ENCODE results near the gene CACNA2D4.

CACNA2D4 gene

DNA sequence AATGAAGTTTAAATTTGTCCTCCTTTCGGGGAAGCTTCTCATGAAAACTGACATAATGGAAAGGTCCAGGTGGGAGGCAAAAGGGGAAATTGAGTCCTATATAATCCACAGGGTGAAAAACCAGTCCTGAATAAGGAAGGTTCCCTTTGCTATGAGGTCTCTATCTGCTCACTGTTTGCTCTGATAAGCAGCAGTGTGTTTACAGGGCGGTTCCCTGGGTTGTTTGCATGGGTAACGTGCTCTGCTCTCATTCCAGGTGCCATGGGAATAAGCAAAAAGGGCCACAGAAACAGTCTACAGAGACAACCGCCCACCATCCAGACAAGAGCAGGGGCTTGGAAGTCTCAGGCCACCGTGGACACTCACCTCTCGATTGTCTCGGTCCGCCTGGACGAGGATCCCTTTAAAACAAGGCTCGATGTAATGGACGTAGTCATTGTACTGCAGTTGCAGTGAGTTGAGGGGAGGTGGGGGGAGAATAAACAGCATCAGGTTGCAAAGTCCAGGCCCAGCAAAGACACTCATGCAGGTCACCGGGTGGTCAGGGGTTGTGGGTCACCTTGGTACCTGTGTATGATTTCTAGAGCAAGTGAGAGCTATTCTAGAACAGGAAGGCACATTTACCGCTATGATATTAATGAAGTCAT lies 32.7 kb downstream of the CACNA2D4 start:
- no peak for DNase-seq

DNA sequence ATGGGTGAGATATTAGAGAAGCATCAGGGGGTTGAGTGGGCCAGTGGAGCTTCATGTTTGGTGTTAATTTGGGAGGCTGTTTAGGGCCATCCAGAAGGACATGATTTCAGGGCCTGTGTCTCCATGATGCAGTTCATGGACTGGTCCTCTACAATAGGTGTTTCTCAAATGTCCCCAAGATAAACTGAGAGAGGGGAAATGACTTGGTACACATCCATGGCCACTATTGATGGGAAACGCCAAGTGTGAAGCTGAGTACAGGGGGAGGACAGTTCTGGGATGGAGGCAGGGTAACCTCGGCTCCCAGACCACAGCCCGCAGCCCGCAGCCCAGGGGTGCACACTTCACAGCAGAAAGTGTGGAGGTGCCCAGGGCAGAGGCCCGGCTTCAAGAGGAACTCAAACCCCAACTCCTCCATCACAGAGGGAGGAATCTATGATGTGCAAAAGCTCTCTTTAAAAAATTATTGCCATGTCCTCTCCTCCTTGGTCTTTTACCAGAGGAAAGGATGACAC lies 33.3 kb downstream of the CACNA2D4 start:
- DNase-seq: no peak

DNA sequence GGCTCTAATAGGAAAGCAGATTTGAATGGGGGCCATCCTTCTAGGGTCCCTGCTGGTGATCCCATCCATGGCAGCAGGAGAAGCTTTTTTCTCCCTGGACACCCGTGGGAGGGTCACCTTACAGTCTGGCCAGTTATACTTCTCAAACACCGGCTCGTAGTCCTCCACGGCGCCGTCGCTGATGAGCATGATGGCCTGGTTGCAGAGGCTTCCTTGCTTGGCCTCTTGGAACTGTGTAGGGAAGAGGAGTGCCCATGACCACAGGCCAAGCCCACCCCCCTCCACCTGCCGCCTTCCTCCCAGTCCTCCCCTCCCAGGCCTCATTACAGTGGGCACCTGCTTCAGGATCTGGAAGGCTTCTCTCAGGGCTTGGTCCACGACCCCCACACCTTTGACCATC lies 33.8 kb downstream of the CACNA2D4 start:
- no peak for DNase-seq

DNA sequence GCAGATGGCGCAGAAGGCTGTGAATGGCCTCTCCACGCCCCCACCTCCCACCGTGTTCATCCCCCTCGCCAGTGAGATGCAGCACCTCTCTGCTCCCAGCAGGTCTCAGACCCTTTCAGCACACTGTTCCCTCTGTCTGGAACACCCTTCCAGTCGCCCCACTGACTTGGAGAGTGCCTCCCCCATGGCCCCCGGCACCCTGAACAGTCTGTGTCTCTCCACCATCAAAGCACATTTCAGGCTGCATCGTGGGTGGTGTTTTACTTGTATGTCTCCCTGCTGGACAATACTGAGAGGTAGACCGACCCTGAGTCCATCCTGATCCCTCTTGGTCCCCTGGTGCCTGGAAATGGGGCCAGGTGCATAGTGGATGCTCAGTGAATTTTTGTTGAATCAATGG lies 34.9 kb downstream of the CACNA2D4 start:
- DNase-seq: no peak

DNA sequence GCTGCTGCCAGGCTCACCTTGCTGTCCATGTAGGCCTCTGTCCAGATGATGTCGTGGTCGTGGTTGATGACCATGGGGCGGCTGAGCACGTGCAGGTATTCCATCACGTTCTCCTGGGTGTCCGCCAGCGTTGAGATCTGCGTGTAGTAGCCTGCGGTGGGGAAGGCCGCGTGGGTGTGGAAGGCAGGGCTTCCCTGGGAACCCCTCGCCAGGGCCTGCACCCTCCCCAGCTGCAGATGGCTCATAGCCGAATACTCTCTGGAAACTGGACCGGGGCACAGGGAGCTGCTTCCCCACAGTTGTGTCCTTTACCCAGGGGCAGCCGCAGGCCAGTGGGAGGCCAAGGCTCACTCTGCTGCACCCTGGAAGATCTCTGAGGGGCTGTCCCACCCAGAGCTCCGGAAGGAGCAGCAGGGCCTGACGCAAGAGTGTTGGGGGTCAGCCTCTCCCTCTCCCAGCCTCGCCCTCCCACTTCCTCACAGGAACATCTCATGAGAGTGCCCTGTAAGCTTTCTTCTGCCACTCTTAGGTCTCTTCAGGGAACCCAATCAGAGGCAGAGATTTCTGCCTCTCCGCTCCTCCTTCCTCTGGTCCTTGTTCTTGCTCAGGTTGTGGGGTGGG lies 35.5 kb downstream of the CACNA2D4 start:
- no peak for DNase-seq

DNA sequence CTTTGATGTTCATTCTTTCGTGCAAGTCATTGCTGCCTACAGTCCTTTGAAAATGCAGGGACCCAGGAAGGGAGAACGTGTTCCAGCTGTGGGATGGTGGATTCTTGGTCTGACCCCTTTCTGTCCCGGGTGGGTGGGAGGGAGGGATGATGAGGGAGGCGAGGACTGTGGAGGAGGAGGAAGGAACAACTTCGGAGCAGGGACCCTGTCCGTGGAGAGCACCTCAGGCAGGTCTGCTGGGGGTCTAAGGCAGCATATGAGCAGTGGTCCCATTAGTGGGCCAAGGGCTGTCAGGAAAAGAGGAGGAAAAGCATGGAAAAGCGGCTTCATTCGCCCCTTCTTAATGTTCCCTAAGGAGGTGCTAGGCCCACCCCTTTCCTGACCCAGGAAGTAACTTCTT lies 36.0 kb downstream of the CACNA2D4 start:
- no peak for DNase-seq

DNA sequence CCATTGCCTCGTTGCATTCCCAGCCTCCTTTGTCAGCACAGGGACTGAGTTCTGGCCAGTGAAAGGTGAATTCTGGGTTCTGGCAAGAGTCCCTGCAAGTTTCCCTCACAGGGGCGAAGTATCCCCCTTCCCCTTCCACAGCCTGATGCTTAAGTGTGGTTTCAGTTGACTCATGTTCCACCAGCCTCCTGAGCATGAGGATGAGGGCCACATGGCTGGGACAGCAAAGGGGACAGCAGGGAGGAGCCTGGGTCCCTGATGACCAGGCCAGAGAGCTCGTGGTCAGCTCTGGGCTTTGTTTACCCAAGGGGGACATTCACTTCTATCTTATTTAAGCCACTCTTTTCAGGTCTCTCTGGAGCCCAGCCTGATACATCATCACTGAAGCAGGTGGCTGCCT lies 36.5 kb downstream of the CACNA2D4 start:
- DNase-seq: no peak

DNA sequence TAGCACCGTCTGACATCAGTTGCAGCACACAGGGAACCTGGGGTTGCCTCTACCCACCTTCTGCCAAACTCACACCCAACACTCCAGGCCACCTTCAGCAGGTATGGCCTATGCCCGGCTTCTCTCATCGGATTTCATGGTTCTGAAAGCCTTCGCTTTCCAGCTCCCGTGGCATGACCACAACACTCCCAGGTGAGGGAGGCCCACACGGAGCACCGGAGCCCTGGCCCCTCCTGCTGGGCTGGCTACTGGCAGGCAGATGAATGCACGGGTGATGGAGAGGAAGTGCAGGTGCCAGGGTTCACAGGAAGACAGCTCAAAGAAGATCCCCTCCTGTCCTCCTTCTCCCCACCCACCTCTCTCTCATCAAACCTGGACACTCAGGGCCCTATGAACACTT lies 37.2 kb downstream of the CACNA2D4 start:
- DNase-seq: no peak

DNA sequence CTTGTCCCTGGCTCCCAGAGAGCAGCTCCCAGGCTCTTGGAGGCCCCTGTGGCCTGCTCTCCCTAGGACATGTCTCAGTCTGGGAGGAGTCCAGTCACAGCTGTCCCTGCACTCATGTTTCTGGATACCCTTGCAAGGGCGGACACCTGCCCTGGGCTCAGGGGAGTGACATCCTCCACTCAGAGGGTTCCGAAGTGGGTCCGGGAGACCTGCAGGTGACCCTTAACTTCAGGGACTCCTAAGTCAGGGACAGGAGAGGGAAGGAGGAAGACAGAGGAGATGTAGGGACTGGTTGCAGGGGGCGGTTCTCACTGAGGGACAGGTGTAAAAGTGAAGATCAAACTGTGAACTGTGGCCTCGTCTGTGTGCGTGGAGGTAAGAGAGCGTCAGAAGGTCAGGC lies 37.6 kb downstream of the CACNA2D4 start:
- DNase-seq: no peak

DNA sequence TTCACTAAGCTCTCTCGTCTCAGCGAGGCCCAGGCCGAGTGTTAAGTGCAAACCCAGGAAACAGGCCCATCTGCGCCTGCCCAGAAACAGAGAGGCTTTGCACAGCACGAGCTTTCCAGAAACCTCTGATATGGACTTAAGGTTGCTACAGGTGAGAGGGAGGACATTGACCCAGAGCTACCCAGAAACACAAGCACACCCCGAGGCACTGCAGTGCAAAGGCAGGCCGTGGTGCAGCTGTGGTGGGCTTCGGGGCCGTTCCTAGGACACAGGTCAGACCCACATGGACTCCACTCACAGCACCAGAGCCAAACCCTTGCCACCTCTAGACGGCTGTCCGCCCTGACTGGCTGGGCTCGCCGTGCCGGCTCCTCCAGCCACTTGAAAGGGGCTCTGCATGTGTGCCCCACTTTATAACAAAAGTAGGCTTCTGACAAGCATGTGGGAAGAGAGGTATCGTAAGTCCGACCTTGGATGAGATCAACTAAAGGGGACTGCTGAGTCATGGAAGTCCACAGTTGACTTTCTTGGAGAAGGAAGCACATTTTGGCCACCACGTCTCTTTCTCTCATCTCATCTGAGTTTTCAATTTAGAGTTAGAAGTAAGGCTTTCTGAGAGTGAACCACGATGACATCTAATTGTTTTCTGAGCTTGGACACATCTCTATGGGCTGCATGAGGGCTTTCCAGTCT lies 38.2 kb downstream of the CACNA2D4 start:
- DNase-seq: no peak

DNA sequence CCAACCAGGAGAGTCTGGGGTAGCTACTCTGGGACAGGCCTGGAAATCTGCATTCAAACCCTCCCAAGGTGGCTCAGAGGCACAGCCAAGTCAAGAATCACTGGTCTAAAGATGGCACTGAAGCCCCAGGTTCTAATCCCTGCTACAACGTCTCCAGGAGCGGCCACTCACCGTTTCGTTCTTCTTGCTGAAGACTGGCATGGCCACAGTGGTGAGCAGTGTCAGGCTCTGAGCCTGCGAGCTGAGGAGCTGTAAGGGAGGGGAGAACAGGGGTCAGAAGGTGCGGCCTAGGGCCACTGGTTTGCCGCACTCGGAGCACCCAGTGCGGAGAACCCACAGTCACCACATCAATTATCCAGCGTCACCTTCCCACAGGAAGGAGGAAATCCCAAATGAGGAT lies 38.8 kb downstream of the CACNA2D4 start:
- DNase-seq: no peak

DNA sequence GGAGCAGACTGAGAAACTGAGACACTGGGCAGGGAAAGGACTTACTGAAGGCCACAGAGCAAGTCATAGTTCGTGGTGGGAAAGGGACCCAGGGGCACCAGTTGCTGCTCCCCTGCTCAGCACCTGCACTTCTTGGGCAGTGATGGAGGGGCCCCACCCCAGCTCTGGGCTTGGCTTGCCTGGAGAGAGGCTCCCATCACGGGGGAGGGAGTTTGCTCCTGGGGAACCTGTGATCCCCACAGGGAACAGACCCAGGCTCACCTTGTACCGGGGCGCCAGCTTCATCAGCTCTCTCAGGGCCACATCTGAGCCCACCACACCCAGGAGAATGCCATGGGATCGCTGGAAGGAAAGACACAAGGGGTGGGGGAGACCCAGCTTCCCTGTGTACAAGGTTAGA lies 39.8 kb downstream of the CACNA2D4 start:
- DNase-seq: no peak

DNA sequence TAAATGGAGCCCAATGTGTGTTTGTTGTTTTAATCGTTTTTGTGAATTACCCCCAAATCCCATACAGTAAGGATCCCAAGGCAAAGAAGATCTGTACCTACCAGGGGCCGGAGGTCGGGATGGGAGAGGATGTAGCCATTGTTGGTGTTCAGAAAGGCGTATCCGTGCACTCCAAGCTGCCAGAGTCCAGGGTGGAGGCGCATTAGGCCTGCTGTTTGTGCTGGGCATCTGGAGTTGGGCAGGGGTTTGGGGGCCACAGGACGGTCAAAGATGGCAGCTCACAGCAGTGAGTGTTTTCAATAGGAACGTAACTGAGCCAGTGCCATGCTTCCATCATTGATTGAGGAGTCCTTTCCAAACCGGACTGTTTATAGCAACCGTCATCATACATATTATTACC lies 40.2 kb downstream of the CACNA2D4 start:
- no peak for DNase-seq

DNA sequence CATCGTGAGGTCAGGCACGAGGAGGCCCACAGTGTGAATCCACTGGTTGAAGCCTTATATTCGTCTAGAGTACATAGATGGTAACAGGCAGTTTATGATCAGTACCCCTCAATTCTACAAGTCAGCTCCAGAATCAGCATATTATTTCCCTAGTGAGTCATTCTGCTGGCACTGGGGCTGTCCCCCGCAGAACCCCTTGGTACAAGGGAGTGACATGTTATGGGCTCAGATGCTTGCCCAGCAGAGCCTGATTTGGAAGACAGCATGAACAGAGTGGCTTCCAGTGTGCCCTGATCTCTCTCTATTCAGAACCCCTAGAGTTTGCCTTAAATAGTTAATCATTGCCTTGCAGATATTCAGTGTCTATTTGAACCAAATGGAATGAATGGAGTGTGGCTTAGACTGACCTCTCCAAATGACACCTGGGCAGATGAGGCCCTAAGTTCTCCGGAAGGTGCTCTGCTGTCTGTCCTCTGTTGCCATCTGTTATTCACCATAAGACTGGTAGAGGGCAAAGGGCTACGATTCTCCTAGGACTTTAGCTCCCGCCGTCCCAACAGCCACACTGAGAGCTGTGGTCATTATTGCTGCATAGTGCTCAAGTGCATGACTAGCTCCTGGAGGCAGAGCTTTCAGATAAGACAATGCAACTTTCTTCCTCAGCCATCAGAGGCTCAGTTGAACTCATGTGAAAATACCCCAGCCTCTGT lies 41.1 kb downstream of the CACNA2D4 start:
- no peak for DNase-seq

DNA sequence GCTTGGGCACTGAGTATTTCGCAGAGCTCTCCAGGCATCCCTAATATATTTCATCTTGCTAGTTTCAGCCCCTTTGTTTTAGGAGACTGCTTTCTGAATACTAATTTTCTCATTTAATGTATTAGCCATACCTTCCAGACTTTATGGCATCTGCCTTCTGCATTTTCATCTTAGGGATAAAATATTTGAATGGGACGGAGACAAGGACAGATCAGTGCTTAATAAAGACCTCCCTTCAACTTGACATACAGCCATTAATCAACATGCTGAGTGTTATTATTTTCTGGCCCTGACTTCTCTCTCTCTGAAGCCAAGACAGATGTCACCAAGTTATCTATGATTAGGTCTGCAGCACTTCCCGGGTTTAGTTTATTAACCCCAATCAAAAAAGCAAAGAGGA lies 42.4 kb downstream of the CACNA2D4 start:
- no peak for DNase-seq

DNA sequence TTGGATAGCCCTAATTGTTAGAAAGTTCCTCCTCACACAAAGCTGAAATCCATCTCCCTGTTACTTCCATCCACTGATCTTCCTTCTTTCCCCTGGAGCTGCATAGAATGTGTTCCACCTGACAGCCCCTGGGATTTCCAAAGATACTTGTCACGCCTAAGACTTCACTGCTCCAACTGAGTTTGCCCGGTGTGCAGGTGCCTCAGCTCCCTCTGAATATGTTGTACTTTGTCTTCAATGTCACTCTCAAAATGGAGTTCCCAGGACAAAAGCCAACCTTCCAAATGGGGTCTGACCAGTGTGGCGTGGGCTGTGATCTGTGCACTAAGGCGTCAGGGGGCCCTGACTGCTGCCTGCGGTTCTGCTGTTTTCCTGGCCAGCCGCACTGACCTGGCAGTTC lies 42.8 kb downstream of the CACNA2D4 start:
- DNase-seq: no peak

DNA sequence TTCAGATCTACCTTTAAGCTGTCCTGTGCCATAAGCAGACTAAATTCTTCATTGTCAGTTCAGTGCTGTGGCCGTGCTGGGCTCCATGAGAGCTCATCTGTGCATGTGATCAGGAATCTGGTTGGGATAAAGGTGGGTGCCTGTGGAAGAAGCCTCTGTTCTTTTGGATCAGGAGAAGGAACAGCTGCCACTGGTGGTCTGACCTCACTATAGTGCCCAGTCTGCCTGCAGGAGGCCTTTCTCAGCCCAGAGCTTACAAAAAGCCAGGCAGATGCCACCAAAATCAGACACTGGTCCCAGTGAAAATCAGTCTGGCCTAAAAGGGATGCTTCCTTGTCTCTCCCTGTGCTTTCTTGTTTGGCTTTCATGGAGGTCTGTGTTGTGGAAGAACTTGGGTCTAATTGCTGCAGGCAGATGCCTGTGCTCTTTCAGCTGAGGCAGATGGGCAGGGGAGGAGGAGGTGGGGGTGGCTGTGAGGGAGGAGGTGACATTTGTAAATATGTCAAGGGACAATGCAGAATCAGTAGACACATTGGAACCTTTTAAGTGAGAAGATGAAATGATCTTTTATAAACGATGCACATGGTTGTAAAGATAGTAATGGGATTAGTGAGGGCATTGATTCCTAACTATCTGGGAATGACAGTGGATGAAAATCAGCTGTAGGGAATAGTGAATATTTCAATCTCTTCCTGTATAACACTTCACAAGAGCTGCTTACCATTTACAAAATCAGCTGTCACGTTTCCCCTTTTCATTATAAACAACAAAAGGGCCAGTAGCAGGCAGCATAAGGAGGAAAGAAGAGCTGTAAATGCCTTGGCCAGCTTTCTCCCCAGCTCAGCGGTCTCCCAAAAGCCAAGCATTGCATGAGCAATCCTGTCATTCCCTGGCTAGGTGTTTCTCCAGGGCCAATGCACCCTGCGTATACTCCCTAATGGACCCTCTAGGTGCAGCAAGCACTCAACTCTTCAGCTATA lies 44.6 kb downstream of the CACNA2D4 start:
- no peak for DNase-seq

DNA sequence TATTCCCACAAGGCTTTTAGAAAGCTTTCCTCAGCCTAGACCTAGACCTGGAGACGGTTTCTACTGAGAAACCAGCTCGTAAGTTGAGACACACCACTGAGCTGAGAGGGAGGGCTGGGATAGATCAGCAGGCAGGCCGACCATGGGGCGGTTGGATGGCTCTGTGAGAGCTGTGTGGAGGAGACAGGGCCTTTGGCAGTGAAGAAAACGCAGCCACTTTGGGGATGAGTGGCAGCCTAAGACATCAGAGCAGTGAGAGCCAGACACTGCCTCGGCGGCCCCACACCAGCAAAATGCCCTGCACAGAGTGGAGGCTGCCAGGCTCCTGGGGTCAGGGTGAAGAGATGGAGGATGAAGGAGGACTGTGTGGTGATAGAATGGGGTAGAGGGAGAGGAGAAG lies 46.0 kb downstream of the CACNA2D4 start:
- DNase-seq: no peak

DNA sequence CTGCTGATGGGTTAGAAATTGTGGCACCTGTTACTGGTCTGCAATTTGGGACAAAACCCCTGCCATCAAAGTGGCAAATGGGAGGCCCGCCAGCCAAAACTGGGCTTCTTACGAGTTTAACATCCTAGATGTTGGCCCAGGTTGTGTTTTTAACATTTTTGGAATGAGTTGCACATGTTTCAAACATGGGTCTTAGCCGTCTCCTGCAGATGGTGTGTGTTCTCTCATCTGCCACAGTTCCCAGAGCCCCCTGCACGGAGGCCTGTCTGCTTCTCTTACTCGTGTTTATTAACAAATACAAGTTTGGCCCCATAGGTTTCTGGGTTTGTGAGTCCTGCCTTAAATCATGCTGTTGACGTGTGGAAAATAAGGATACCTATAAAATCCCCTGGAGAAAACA lies 46.5 kb downstream of the CACNA2D4 start:
- DNase-seq: no peak

DNA sequence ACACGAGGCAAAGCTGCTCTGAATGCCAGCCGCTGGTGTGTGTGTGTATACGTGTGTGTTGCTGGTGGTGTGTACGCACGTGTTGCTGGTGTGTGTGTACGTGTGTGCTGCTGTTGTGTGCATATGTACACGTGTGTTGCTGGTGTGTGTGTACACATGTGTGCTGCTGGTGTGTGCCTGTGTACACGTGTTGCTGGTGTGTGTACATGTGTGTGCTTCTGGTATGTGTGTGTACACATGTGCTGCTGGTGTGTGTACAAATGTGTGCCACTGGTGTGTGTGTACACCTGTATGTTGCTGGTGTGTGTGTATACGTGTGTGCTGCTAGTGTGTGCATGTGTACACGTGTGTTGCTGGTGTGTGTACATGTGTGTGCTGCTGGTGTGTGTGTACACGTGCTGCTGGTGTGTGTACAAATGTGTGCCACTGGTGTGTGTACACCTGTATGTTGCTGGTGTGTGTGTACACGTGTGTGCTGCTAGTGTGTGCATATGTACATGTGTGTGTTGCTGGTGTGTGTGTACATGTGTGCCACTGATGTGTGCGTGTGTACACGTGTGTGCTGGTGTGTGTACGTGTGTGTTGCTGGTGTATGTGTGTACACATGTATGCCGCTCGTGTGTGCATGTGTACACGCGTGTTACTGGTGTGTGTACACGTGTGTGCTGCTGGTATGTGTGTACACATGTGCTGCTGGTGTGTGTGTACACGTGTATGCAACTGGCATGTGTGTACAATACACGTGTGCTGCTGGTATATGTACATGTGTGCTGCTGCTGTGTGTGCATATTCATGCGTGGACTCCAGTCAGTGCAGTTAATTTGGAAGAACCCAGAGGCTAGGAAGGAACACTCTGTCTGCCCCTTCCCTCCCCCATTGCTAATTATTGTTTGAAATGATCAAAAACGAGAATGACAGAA lies 47.2 kb downstream of the CACNA2D4 start:
- no peak for DNase-seq

DNA sequence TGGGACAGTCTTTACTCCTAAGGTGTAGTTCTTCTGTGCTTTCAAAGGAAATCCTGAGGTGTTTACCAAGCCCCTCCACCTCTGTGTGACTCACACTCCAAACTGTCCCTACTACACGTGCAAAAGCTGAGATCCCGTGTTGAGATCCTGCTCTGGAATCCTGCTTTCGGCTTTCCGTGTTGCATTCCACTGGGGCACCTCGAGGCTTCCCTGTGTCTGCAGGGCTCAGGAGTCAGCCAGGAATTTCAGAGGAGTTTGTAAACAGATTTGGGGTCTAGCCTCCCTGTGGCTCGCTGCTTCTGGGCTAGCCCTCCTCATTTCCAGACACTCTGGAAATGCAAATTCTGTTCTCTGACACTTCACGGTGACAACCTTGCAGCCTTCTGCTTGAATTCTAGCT lies 48.4 kb downstream of the CACNA2D4 start:
- no peak for DNase-seq
